ENCODE results near the gene SH2B2. TPM values are rescaled to one million over a fixed set of nuclear protein-coding genes. Genes with fewer than 3 reads are reported as not detected.

SH2B2 gene
- total RNA-seq, 1 donor from 2014 or later = 13.2 TPM

DNA sequence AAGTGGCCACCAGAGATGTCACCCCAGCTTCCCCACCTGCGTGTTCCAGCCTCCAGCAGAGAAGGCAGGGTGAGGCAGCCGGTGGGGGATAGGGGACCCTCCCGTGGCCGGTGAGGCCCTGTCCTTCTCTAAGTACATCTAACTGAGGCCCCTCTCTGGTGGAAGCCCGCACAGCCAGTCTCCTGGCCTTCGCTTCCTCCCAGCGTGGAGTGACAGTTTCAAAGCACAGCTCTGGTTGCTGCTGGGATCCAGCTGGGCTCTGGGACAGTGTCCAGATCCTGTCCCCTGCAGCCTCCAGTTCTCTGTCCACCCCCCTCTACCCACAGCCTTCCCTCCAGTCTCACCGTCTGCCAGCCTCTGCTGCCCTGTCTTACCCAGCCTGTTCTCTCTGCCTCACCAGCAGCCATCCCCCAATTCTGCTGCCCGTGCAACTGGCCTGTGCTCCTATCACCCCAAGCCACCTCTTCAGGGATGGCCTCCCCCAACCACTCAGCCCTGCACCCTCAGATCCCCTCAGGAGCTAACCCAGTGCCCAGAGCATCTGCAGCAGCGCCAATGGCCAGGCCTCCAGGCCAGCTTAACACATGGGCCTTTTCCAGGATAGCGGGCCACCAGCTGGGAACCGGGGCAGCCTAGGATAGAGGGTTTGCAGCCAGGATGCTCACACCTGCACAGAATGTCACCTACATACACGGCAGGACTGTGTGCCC, 16.3 kb upstream of the SH2B2 start:
- Histone ChIP-seq H3K4me1 (no peaks in the 10 kb centered on the region), H3K36me3 (no peaks in the 10 kb centered on the region), H3K4me3 (no peak overlapping the region), H3K27me3 (no peaks in the 10 kb centered on the region), H3K9me3 (no peaks in the 10 kb centered on the region), H3K27ac (no peak overlapping the region)
- ATAC-seq = no peak
- TF ChIP-seq, protein P1, sequence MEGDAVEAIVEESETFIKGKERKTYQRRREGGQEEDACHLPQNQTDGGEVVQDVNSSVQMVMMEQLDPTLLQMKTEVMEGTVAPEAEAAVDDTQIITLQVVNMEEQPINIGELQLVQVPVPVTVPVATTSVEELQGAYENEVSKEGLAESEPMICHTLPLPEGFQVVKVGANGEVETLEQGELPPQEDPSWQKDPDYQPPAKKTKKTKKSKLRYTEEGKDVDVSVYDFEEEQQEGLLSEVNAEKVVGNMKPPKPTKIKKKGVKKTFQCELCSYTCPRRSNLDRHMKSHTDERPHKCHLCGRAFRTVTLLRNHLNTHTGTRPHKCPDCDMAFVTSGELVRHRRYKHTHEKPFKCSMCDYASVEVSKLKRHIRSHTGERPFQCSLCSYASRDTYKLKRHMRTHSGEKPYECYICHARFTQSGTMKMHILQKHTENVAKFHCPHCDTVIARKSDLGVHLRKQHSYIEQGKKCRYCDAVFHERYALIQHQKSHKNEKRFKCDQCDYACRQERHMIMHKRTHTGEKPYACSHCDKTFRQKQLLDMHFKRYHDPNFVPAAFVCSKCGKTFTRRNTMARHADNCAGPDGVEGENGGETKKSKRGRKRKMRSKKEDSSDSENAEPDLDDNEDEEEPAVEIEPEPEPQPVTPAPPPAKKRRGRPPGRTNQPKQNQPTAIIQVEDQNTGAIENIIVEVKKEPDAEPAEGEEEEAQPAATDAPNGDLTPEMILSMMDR (IDR thresholded peaks at IDR 0.05) = no peak
- intact Hi-C loops (cut with DNase I) = loop anchor here (5.0 kb wide), 1 partner anchor 728 kb away; no protein-coding TSS in a partner anchor
- no peak for DNase-seq

GRCh38 chr7:102271158-102271798, 15.4 kb upstream of the SH2B2 start:
- TF ChIP-seq, protein P1 (IDR thresholded peaks at IDR 0.05) = no peak
- no peaks in the 10 kb centered on the region for H3K27me3 ChIP-seq
- no peaks in the 10 kb centered on the region for H3K4me1 ChIP-seq
- intact Hi-C loops (cut with DNase I) = loop anchor here (5.0 kb wide), 1 partner anchor 729 kb away; no protein-coding TSS in a partner anchor
- no peak overlapping the region for H3K4me3 ChIP-seq
- no peak overlapping the region for H3K27ac ChIP-seq
- no peaks in the 10 kb centered on the region for H3K36me3 ChIP-seq
- no peaks in the 10 kb centered on the region for H3K9me3 ChIP-seq
- no peak for ATAC-seq
- DNase-seq = no peak

DNA sequence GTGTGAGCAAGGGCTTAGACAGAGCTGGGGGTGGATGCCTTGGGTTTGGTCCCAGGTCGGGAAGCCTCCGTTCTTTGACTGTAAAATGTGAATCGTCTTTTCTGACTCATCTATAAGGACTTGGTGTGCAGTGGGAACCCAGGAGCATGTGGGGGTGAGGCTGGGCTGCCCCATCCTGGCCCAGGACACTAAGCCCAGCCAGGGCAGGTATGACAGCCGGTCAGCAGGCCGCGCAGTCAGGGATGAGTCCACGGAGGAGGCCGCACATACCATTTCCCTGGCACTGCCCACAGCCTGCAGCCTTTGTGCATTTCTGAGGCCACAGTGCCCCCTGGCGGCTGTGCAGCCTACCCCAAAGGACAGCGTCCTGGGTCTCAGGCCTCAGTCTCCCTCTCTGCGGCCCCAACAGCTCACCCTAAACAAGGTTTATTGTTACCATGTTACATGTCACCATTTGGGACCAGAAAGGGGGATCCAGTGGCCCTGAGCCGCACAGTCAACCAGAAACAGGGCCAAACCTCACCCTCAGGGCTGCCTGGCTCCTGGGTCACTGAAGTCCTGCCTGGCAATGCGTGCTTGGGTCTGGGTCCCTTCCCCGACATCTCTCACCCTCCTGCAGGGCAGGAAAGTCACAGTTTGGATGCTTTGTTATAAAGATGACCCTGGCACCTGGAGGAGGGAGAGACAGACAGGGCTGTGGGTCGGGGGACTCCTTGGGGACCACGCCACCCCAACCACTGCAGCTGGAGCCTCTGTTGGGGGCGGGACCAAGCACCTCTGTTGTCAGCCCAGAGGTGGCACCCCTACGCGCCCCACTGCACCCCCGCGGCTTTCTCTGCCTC, 14.4 kb upstream of the SH2B2 start:
- intact Hi-C loops (cut with DNase I) = loop anchor here (5.0 kb wide), 1 partner anchor 730 kb away; no protein-coding TSS in a partner anchor
- no peaks in the 10 kb centered on the region for H3K27me3 ChIP-seq
- DNase-seq (peak; percentile 88), ATAC-seq (peak; percentile 90)
- H3K4me3 ChIP-seq = no peak overlapping the region
- H3K27ac ChIP-seq = no peak overlapping the region
- H3K9me3 ChIP-seq = no peaks in the 10 kb centered on the region
- H3K36me3 ChIP-seq = no peaks in the 10 kb centered on the region
- H3K4me1 ChIP-seq = no peaks in the 10 kb centered on the region
- TF ChIP-seq, protein P1 (IDR thresholded peaks at IDR 0.05) = peak; percentile 90

DNA sequence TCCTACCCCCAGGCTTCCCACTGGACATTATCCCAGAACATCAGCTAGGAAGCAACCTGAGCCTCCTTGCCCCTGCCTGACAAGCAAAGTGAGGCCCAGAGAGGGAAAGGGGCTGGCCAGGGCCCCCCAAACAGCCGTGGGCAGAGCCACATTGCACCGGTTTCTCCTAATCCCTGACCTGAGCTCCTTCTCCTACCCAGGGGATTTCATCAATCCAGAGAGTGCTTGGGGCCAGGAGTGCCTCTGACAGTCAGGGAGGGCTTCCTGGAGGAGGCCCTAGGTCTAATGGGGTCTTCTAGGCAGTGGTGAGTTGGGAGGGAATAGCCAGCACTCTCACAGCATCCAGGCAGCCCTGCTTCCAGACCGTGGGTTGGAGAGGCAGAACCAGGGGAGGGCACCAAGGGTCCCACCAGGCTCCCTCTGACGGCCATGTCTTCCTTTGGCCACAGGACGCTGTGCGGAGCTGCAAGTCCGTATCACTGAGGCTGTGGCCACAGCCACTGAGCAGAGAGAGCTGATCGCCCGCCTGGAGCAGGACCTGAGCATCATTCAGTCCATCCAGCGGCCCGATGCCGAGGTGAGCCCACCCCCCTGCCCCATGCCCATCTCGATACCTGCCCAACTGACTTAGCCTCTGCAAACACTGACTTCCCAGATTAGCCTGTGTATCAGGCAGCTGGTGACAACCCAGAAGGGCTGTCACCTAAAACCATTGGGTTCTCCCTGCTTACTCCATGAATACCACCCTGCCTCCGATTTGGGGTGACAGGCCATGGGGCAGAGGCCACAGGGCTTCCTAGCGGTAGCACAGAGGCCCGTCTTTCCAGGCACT, 13.5 kb upstream of the SH2B2 start:
- Histone ChIP-seq H3K4me1 (no peaks in the 10 kb centered on the region), H3K36me3 (no peaks in the 10 kb centered on the region), H3K9me3 (no peaks in the 10 kb centered on the region), H3K27me3 (no peaks in the 10 kb centered on the region), H3K27ac (no peak overlapping the region), H3K4me3 (no peak overlapping the region)
- TF ChIP-seq, protein P1 (IDR thresholded peaks at IDR 0.05) = no peak
- DNase-seq (no peak), ATAC-seq (no peak)
- intact Hi-C loops (cut with DNase I) = loop anchor here (5.0 kb wide), 1 partner anchor 731 kb away; no protein-coding TSS in a partner anchor

Measured in upper lobe of right lung (tissue), 1 donor.